Endothelial cell of umbilical vein (primary cell): ENCODE results near the gene ZMPSTE24. TPM values are rescaled to one million over a fixed set of nuclear protein-coding genes. Genes with fewer than 3 reads are reported as not detected.

Source experiments
- BruUV-seq: library from RNA; stranded (reverse); fragments of 400-500 nt; replicated peaks from 2 replicates; lab custom pipeline; 2021; lab: Mats Ljungman, UMichigan
- CTCF ChIA-PET: fragments of 300-600, 350-600 bp; sonication (Branson Sonifier 250); formaldehyde crosslinking; loops from one replicate; lab custom pipeline; 2021; ENCODE audit warnings: antibody characterized with exemption, inconsistent platforms; lab: Charles Lee
- POLR2A ChIA-PET: fragments of 300-600, 350-600 bp; sonication (Branson Sonifier 250); formaldehyde crosslinking; loops from one replicate; lab custom pipeline; 2021; ENCODE audit warnings: antibody characterized with exemption, inconsistent platforms; lab: Charles Lee
- DNase-seq: peaks from one replicate; pipeline ENCODE4 v3.0.0-alpha.2; 2011; ENCODE audit warnings: low read depth, low spot score
- FAIRE-seq: peaks from 2 replicates; lab custom pipeline; 2011; peaks lifted over from hg19 to GRCh38; lab: Jason Lieb, UNC
- H2AFZ ChIP-seq: 2 replicates; pipeline ENCODE4 v1.6.0; 2012; ENCODE audit warnings: low read depth, low read length, control low read depth, inconsistent platforms
- H3K27ac ChIP-seq: 2 replicates; pipeline ENCODE4 v1.5.1; 2011; ENCODE audit warnings: low read depth, mild to moderate bottlenecking, control low read depth, low read length, moderate library complexity; ENCODE audit not compliant: insufficient read depth
- H3K27me3 ChIP-seq, 2 experiments: 2 replicates each; pipeline versions ENCODE4 v1.6.0 to v1.6.1; 2011; ENCODE audit warnings: low read length in 2 of 2, mixed read lengths in 1 of 2; ENCODE audit not compliant: control insufficient read depth in 2 of 2, insufficient read depth in 2 of 2
- H3K36me3 ChIP-seq, 2 experiments: 2 replicates in 1 of 2; 3 replicates in 1 of 2; pipeline ENCODE4 v1.5.1; 2011; ENCODE audit warnings: low read length in 2 of 2, mild to moderate bottlenecking in 1 of 2, moderate library complexity in 1 of 2; ENCODE audit not compliant: control insufficient read depth in 2 of 2, insufficient read depth in 2 of 2; ENCODE audit errors: extremely low read depth in 1 of 2
- H3K4me1 ChIP-seq: 3 replicates; pipeline ENCODE4 v1.5.1; 2011; ENCODE audit warnings: mild to moderate bottlenecking, low read length; ENCODE audit not compliant: control insufficient read depth, insufficient read depth; ENCODE audit errors: extremely low read depth
- H3K4me2 ChIP-seq: 2 replicates; pipeline ENCODE4 v1.6.1; 2011; ENCODE audit warnings: low read length, control low read depth, mixed read lengths; ENCODE audit not compliant: insufficient read depth
- H3K4me3 ChIP-seq, 3 experiments: fragments of 200-600 bp in 1 of 3; sonication (generic), shearing (Covaris generic) in 1 of 3; replicated peaks in 1 of 3; 2 replicates each; pipeline ENCODE4 v1.5.1; 2011 to 2016; ENCODE audit warnings: control low read depth in 3 of 3, low read length in 3 of 3, mild to moderate bottlenecking in 2 of 3, inconsistent platforms in 1 of 3, low read depth in 1 of 3, moderate library complexity in 1 of 3; ENCODE audit not compliant: insufficient read depth in 1 of 3
- H3K79me2 ChIP-seq: 2 replicates; pipeline ENCODE4 v1.6.0; 2012; ENCODE audit warnings: low read length, inconsistent platforms; ENCODE audit not compliant: control insufficient read depth, insufficient read depth
- H3K9ac ChIP-seq: replicated peaks from 2 replicates; pipeline ENCODE3; 2011; ENCODE audit warnings: low read length, control low read depth; ENCODE audit not compliant: insufficient read depth; ENCODE audit errors: extremely low read depth
- H3K9me1 ChIP-seq: replicated peaks from 3 replicates; pipeline ENCODE4 v1.6.0; 2011; ENCODE audit warnings: mild to moderate bottlenecking, low read length; ENCODE audit not compliant: control insufficient read depth, insufficient read depth; ENCODE audit errors: extremely low read depth
- H3K9me3 ChIP-seq: replicated peaks from 2 replicates; pipeline ENCODE4 v1.5.1; 2012; ENCODE audit warnings: low read length, inconsistent platforms; ENCODE audit not compliant: control insufficient read depth, insufficient read depth
- H4K20me1 ChIP-seq: replicated peaks from 2 replicates; pipeline ENCODE3; 2011; ENCODE audit warnings: mild to moderate bottlenecking, low read length; ENCODE audit not compliant: control insufficient read depth, insufficient read depth; ENCODE audit errors: extremely low read depth
- CTCF ChIP-seq, 2 donors: IDR thresholded peaks; 1 replicate in 1 of 2; 2 replicates in 1 of 2; pipeline ENCODE4 v1.5.1; 2011; ENCODE audit warnings: low read length in 2 of 2, mild to moderate bottlenecking in 2 of 2, moderate library complexity in 2 of 2, control low read depth in 1 of 2, inconsistent platforms in 1 of 2, low read depth in 1 of 2; ENCODE audit not compliant: insufficient read depth in 1 of 2; ENCODE audit errors: extremely low read depth in 1 of 2
- EZH2 ChIP-seq: IDR thresholded peaks from 2 replicates; pipeline ENCODE4 v1.6.1; 2012; ENCODE audit warnings: borderline replicate concordance, low read depth, mild to moderate bottlenecking, moderate library complexity, low read length, inconsistent platforms; ENCODE audit not compliant: severe bottlenecking
- FOS ChIP-seq: IDR thresholded peaks from 2 replicates; pipeline ENCODE4 v1.6.1; 2011; ENCODE audit warnings: mild to moderate bottlenecking, low read length, moderate library complexity, borderline replicate concordance; ENCODE audit not compliant: insufficient read depth
- GATA2 ChIP-seq: IDR thresholded peaks from 2 replicates; pipeline ENCODE4 v1.7.0; 2011; ENCODE audit warnings: low read depth, mild to moderate bottlenecking, moderate library complexity, mixed read lengths, low read length; ENCODE audit not compliant: insufficient read length, insufficient read depth
- JUN ChIP-seq: IDR thresholded peaks from 2 replicates; pipeline ENCODE4 v1.6.1; 2011; ENCODE audit warnings: borderline replicate concordance, low read depth; ENCODE audit not compliant: insufficient read length, insufficient read depth
- MYC ChIP-seq: IDR thresholded peaks from one replicate; pipeline ENCODE4 v1.6.1; 2011; ENCODE audit warnings: mild to moderate bottlenecking, low read depth, low read length
- POLR2A ChIP-seq: IDR thresholded peaks from 2 replicates; pipeline ENCODE4 v1.6.1; 2012; ENCODE audit warnings: low read depth, mild to moderate bottlenecking, control low read depth, low read length
- POLR2AphosphoS5 ChIP-seq: IDR thresholded peaks from 2 replicates; pipeline ENCODE4 v1.6.1; 2012; ENCODE audit warnings: low read depth, mild to moderate bottlenecking, control low read depth, low read length, moderate library complexity; ENCODE audit not compliant: insufficient read depth
- dilution Hi-C: fragments of 300-500 bp; cut with MboI; formaldehyde crosslinking; loops from one replicate; pipeline ENCODE4 v1.15.0; 2019; ENCODE audit warnings: low sequenced_read_pairs; ENCODE audit not compliant: extremely low pct_ligation_motif_present
- intact Hi-C: fragments of 100-400 bp; cut with micrococcal nuclease; formaldehyde crosslinking; loops from one replicate; pipeline ENCODE4 v1.10.0; 2022
- polyA plus RNA-seq, 4 experiments: library from polyadenylated mRNA; depleted of rRNA in 3 of 4; stranded (reverse) in 3 of 4; unstranded in 1 of 4; fragments of >200 nt; gene quantifications; 2 replicates each; pipeline versions ENCODE4 v1.2.1 to v1.2.3, GENCODE V29; 2011 to 2012; ENCODE audit warnings: missing spikeins in 1 of 4
- total RNA-seq: library from RNA; stranded (reverse); gene quantifications from 2 replicates; pipeline ENCODE4 v1.2.3, GENCODE V29; 2021
- TF ChIP-seq, protein P1 (sequence below): IDR thresholded peaks from 2 replicates; pipeline ENCODE4 v1.6.1; 2011; ENCODE audit not compliant: insufficient read depth, insufficient read length

ZMPSTE24 gene
- total and polyA plus RNA-seq, 2 donors (not counting 3 experiments of a cell fraction or from before 2014, with no cell fraction given) = 16.9 to 44.7 TPM

GRCh38 chr1:40265919-40266318 is 7.9 kb downstream of the ZMPSTE24 start:
- Histone ChIP-seq H4K20me1 (no peaks in the 10 kb centered on the region), H3K9me3 (no peaks in the 10 kb centered on the region), H3K9me1 (no peaks in the 10 kb centered on the region), H3K27me3 (no peaks in the 10 kb centered on the region), H3K27ac (no peak overlapping the region), H3K36me3 (peaks cover 9 to 19% of the 10 kb centered on the region in 2 experiments), H3K4me2 (no peak overlapping the region), H3K79me2 (peaks cover 10% of the 10 kb centered on the region), H3K4me3 (no peak overlapping the region), H2AFZ (no peak overlapping the region), H3K4me1 (no peaks in the 10 kb centered on the region), H3K9ac (no peak overlapping the region)
- no peak for TF ChIP-seq CTCF (IDR thresholded peaks at IDR 0.05; ENCODE audit: extremely low read depth in 1 of 2, insufficient read depth in 1 of 2, low read depth in 1 of 2, low read length in 2 of 2)
- TF ChIP-seq, protein P1, sequence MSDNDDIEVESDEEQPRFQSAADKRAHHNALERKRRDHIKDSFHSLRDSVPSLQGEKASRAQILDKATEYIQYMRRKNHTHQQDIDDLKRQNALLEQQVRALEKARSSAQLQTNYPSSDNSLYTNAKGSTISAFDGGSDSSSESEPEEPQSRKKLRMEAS = no peak
- no peak for TF ChIP-seq FOS
- TF ChIP-seq MYC = no peak
- no peak for TF ChIP-seq JUN
- TF ChIP-seq POLR2AphosphoS5 = no peak
- no peak for TF ChIP-seq GATA2
- no peak for TF ChIP-seq POLR2A
- TF ChIP-seq EZH2 = no peak
- dilution Hi-C loops = no loop called here
- intact Hi-C loops = no loop called here
- CTCF ChIA-PET = interaction anchor here (0.6 to 2.9 kb wide), 2 partner anchors 139 to 172 kb away, joined by 5 to 8 read pairs; no protein-coding TSS in a partner anchor
- POLR2A ChIA-PET = interaction anchor here (0.6 kb wide), 1 partner anchor 17 kb away, joined by 4 read pairs; no protein-coding TSS in a partner anchor
- no peak for DNase-seq
- FAIRE-seq = no peak
- no TSS peak for BruUV-seq
